Measurements from ENCODE around the gene EYA4. TPM values are rescaled to one million over a fixed set of nuclear protein-coding genes. Genes with fewer than 3 reads are reported as not detected.

The EYA4 gene
- total RNA-seq, 4 donors from 2014 or later = 1.4 to 3.1 (median 1.6) TPM

GRCh38 chr6:133415262-133415661 lies 174.1 kb downstream of the EYA4 start:
- Histone ChIP-seq H3K36me3 (no peaks in the 10 kb centered on the region), H3K9me3 (no peaks in the 10 kb centered on the region), H3K4me1 (no peaks in the 10 kb centered on the region), H3K27me3 (no peaks in the 10 kb centered on the region), H3K27ac (no peak overlapping the region), H3K4me3 (no peak overlapping the region)
- TF ChIP-seq POLR2AphosphoS5 (IDR thresholded peaks at IDR 0.05) (no peak), POLR2A (IDR thresholded peaks at IDR 0.05) (no peak), EP300 (IDR thresholded peaks at IDR 0.05) (no peak)
- TF ChIP-seq, protein P1, sequence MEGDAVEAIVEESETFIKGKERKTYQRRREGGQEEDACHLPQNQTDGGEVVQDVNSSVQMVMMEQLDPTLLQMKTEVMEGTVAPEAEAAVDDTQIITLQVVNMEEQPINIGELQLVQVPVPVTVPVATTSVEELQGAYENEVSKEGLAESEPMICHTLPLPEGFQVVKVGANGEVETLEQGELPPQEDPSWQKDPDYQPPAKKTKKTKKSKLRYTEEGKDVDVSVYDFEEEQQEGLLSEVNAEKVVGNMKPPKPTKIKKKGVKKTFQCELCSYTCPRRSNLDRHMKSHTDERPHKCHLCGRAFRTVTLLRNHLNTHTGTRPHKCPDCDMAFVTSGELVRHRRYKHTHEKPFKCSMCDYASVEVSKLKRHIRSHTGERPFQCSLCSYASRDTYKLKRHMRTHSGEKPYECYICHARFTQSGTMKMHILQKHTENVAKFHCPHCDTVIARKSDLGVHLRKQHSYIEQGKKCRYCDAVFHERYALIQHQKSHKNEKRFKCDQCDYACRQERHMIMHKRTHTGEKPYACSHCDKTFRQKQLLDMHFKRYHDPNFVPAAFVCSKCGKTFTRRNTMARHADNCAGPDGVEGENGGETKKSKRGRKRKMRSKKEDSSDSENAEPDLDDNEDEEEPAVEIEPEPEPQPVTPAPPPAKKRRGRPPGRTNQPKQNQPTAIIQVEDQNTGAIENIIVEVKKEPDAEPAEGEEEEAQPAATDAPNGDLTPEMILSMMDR (IDR thresholded peaks at IDR 0.05) = no peak
- 57 to 78% methylated on average over 5 of the region's 5 CpGs for WGBS, 2 donors (ENCODE audit: low coverage in 1 of 2)
- ATAC-seq = no peak

GRCh38 chr6:133418108-133418507 lies 177.0 kb downstream of the EYA4 start:
- Histone ChIP-seq H3K27ac (no peak overlapping the region), H3K4me3 (no peak overlapping the region), H3K4me1 (no peaks in the 10 kb centered on the region), H3K9me3 (no peaks in the 10 kb centered on the region), H3K36me3 (no peaks in the 10 kb centered on the region), H3K27me3 (no peaks in the 10 kb centered on the region)
- TF ChIP-seq POLR2A (IDR thresholded peaks at IDR 0.05) (no peak), POLR2AphosphoS5 (IDR thresholded peaks at IDR 0.05) (no peak), EP300 (IDR thresholded peaks at IDR 0.05) (no peak)
- TF ChIP-seq, protein P1 (IDR thresholded peaks at IDR 0.05) = no peak
- 60 to 71% methylated on average over 2 of the region's 2 CpGs for WGBS, 2 donors (ENCODE audit: low coverage in 1 of 2)
- ATAC-seq = no peak

GRCh38 chr6:133423242-133423641 lies 182.1 kb downstream of the EYA4 start:
- WGBS, 2 donors (ENCODE audit: low coverage in 1 of 2) = 52 to 61% methylated on average over 2 of the region's 2 CpGs
- TF ChIP-seq POLR2A (IDR thresholded peaks at IDR 0.05) (no peak), POLR2AphosphoS5 (IDR thresholded peaks at IDR 0.05) (no peak), EP300 (IDR thresholded peaks at IDR 0.05) (no peak)
- TF ChIP-seq, protein P1 (IDR thresholded peaks at IDR 0.05) = no peak
- Histone ChIP-seq H3K36me3 (no peaks in the 10 kb centered on the region), H3K27ac (no peak overlapping the region), H3K9me3 (no peaks in the 10 kb centered on the region), H3K4me1 (no peaks in the 10 kb centered on the region), H3K4me3 (no peak overlapping the region), H3K27me3 (no peaks in the 10 kb centered on the region)
- no peak for ATAC-seq

- ATAC-seq = no peak
- no peaks in the 10 kb centered on the region for H3K36me3 ChIP-seq
- H3K27me3 ChIP-seq = no peaks in the 10 kb centered on the region
- no CpG with 5 or more reads among the region's 5 CpGs for WGBS, 2 donors (ENCODE audit: low coverage in 1 of 2)
- no peaks in the 10 kb centered on the region for H3K4me1 ChIP-seq
- TF ChIP-seq POLR2AphosphoS5 (IDR thresholded peaks at IDR 0.05) (no peak), EP300 (IDR thresholded peaks at IDR 0.05) (no peak), POLR2A (IDR thresholded peaks at IDR 0.05) (no peak)
- TF ChIP-seq, protein P1 (IDR thresholded peaks at IDR 0.05) = no peak
- no peak overlapping the region for H3K27ac ChIP-seq
- no peak overlapping the region for H3K4me3 ChIP-seq
- no peaks in the 10 kb centered on the region for H3K9me3 ChIP-seq
These were observed 183.2 kb downstream of the EYA4 start for GRCh38 chr6:133424359-133424758.

- Histone ChIP-seq H3K9me3 (no peaks in the 10 kb centered on the region), H3K36me3 (no peaks in the 10 kb centered on the region), H3K4me1 (no peaks in the 10 kb centered on the region), H3K4me3 (no peak overlapping the region), H3K27ac (no peak overlapping the region), H3K27me3 (no peaks in the 10 kb centered on the region)
- ATAC-seq = no peak
- WGBS, 2 donors (ENCODE audit: low coverage in 1 of 2) = 90 to 94% methylated on average over 3 of the region's 3 CpGs
- TF ChIP-seq POLR2A (IDR thresholded peaks at IDR 0.05) = no peak
- no peak for TF ChIP-seq EP300 (IDR thresholded peaks at IDR 0.05)
- no peak for TF ChIP-seq POLR2AphosphoS5 (IDR thresholded peaks at IDR 0.05)
- TF ChIP-seq, protein P1 (IDR thresholded peaks at IDR 0.05) = no peak
These were observed 184.9 kb downstream of the EYA4 start for GRCh38 chr6:133426038-133426437.
